IPS-NIHi11 (cell line): ENCODE results near the gene S100A5.
A peak's percentile ranks its signal among the peaks of the same experiment; 100 is the strongest.
"Not testable (repeated sequence)": the region's sequence is repeated elsewhere in the genome, so short reads cannot be mapped to it uniquely, and the experiment has no call there.

Source experiments
- DNase-seq: peaks from one replicate; pipeline ENCODE4 v3.0.0; 2012; ENCODE audit warnings: mixed read lengths, low spot score

Gene S100A5

GRCh38 chr1:153540394-153541361 is at the start of gene S100A5:
S100A5 (minus strand) TSS chr1:153540934; CDS start chr1:153540191, 743 bp downstream.
- no peak for DNase-seq

GRCh38 chr1:153588482-153588881 is 47.7 kb upstream of the S100A5 start:
- no peak for DNase-seq

GRCh38 chr1:153588033-153588432 is 47.3 kb upstream of the S100A5 start:
- not testable (repeated sequence) for DNase-seq

GRCh38 chr1:153587314-153587713 is 46.6 kb upstream of the S100A5 start:
- DNase-seq, result no peak

GRCh38 chr1:153586347-153586746 is 45.6 kb upstream of the S100A5 start:
- no peak for DNase-seq

GRCh38 chr1:153585006-153585405 is 44.3 kb upstream of the S100A5 start:
- DNase-seq, result no peak

GRCh38 chr1:153583976-153584375 is 43.2 kb upstream of the S100A5 start:
- no peak for DNase-seq

- DNase-seq, result not testable (repeated sequence)
Observed at GRCh38 chr1:153583514-153583913, 42.8 kb upstream of the S100A5 start.

GRCh38 chr1:153582836-153583235 is 42.1 kb upstream of the S100A5 start:
- DNase-seq, result not testable (repeated sequence)

GRCh38 chr1:153578936-153579335 is 38.2 kb upstream of the S100A5 start:
- no peak for DNase-seq

GRCh38 chr1:153578490-153578889 is 37.8 kb upstream of the S100A5 start:
- no peak for DNase-seq

- no peak for DNase-seq
Observed at GRCh38 chr1:153577624-153578051, 36.9 kb upstream of the S100A5 start.

GRCh38 chr1:153577138-153577537 is 36.4 kb upstream of the S100A5 start:
- no peak for DNase-seq

- not testable (repeated sequence) for DNase-seq
Observed at GRCh38 chr1:153575497-153575896, 34.8 kb upstream of the S100A5 start.

- not testable (repeated sequence) for DNase-seq
Observed at GRCh38 chr1:153575081-153575491, 34.4 kb upstream of the S100A5 start.

- no peak for DNase-seq
Observed at GRCh38 chr1:153573351-153573750, 32.6 kb upstream of the S100A5 start.

- DNase-seq, result peak; percentile 70
Observed at GRCh38 chr1:153572569-153573015, 31.9 kb upstream of the S100A5 start.

GRCh38 chr1:153571706-153572105 is 31.0 kb upstream of the S100A5 start:
- DNase-seq, result no peak

GRCh38 chr1:153570874-153571273 is 30.1 kb upstream of the S100A5 start:
- DNase-seq, result no peak

- no peak for DNase-seq
Observed at GRCh38 chr1:153569465-153569864, 28.7 kb upstream of the S100A5 start.

- DNase-seq, result peak; percentile 90
Observed at GRCh38 chr1:153568367-153569099, 27.8 kb upstream of the S100A5 start.

GRCh38 chr1:153567621-153568366 is 27.1 kb upstream of the S100A5 start:
- no peak for DNase-seq
